GM23338 (cell line): ENCODE measurements around the gene CDC34. TPM values are rescaled to one million over a fixed set of nuclear protein-coding genes. Genes with fewer than 3 reads are reported as not detected.

Source experiments
- ATAC-seq: fragments of 200-7000 bp; cut with Tn5 transposase; 3 replicates; pipeline ENCODE4 v1.9.1; 2020
- DNase-seq: peaks from one replicate; pipeline ENCODE4 v3.0.0-alpha.2; 2015; ENCODE audit warnings: low spot score
- H2AFZ ChIP-seq: fragments of 200-600 bp; sonication (generic); 2 replicates; pipeline ENCODE4 v1.8.0; 2016; ENCODE audit warnings: antibody characterized with exemption, mild to moderate bottlenecking, moderate library complexity
- H3F3A ChIP-seq: fragments of 200-600 bp; sonication (generic); replicated peaks from 2 replicates; pipeline ENCODE4 v1.8.0; 2017; ENCODE audit warnings: antibody characterized with exemption, mixed run types, low read depth
- H3K27ac ChIP-seq: fragments of 200-600 bp; sonication (generic); 2 replicates; pipeline ENCODE4 v1.6.1; 2016; ENCODE audit warnings: low read depth
- H3K27me3 ChIP-seq: fragments of 200-600 bp; sonication (generic); 2 replicates; pipeline ENCODE4 v1.8.0; 2016; ENCODE audit warnings: mild to moderate bottlenecking, mixed run types, moderate library complexity; ENCODE audit not compliant: insufficient read depth
- H3K36me3 ChIP-seq: fragments of 200-600 bp; sonication (generic); 2 replicates; pipeline ENCODE4 v1.8.0; 2016; ENCODE audit warnings: mild to moderate bottlenecking; ENCODE audit not compliant: insufficient read depth
- H3K4me1 ChIP-seq: fragments of 200-600 bp; sonication (generic); 2 replicates; pipeline ENCODE4 v1.8.0; 2016; ENCODE audit warnings: mild to moderate bottlenecking, moderate library complexity; ENCODE audit not compliant: insufficient read depth
- H3K4me2 ChIP-seq: fragments of 200-600 bp; sonication (generic); 2 replicates; pipeline ENCODE4 v1.7.1; 2017; ENCODE audit warnings: mixed run types
- H3K4me3 ChIP-seq: fragments of 200-600 bp; sonication (generic); 2 replicates; pipeline ENCODE4 v1.6.1; 2016; ENCODE audit warnings: mixed run types
- H3K79me2 ChIP-seq: fragments of 200-600 bp; sonication (generic); replicated peaks from 2 replicates; pipeline ENCODE4 v1.8.0; 2017; ENCODE audit warnings: mild to moderate bottlenecking; ENCODE audit not compliant: insufficient read depth
- H3K9me2 ChIP-seq: fragments of 200-600 bp; sonication (generic); 2 replicates; pipeline ENCODE4 v1.8.0; 2017; ENCODE audit not compliant: insufficient read depth
- H4K20me1 ChIP-seq: fragments of 200-600 bp; sonication (generic); replicated peaks from 2 replicates; pipeline ENCODE4 v1.8.0; 2017; ENCODE audit warnings: mild to moderate bottlenecking; ENCODE audit not compliant: insufficient read depth
- H3K27ac Mint-ChIP-seq: 2 replicates; pipeline ENCODE4 v1.8.0; 2020; ENCODE audit warnings: inconsistent platforms, mild to moderate bottlenecking, moderate library complexity, mixed read lengths
- H3K27me3 Mint-ChIP-seq: 3 replicates; pipeline ENCODE4 v1.8.0; 2022; ENCODE audit warnings: low read depth, mild to moderate bottlenecking, moderate library complexity, mixed read lengths, inconsistent platforms; ENCODE audit not compliant: insufficient read depth, poor library complexity
- H3K36me3 Mint-ChIP-seq: 3 replicates; pipeline ENCODE4 v1.8.0; 2021; ENCODE audit warnings: low read depth, mild to moderate bottlenecking, inconsistent platforms, moderate library complexity, mixed read lengths
- H3K4me1 Mint-ChIP-seq: 3 replicates; pipeline ENCODE4 v1.8.0; 2020; ENCODE audit warnings: mild to moderate bottlenecking, inconsistent platforms, mixed read lengths
- H3K4me3 Mint-ChIP-seq: 3 replicates; pipeline ENCODE4 v1.8.0; 2021; ENCODE audit warnings: moderate library complexity, mild to moderate bottlenecking, inconsistent platforms, mixed read lengths
- H3K9me3 Mint-ChIP-seq: 3 replicates; pipeline ENCODE4 v1.8.0; 2020; ENCODE audit warnings: moderate library complexity, mild to moderate bottlenecking, inconsistent platforms, mixed read lengths
- CTCF ChIP-seq, 2 experiments: fragments of 200-600 bp in 1 of 2; sonication (generic) in 1 of 2; conservative IDR thresholded peaks; 2 replicates each; pipeline versions ENCODE4 v1.5.1 to v1.6.1; 2016 to 2017; ENCODE audit warnings: antibody characterized with exemption in 2 of 2, low read depth in 2 of 2, mild to moderate bottlenecking in 2 of 2, moderate library complexity in 1 of 2
- ETS1 ChIP-seq: IDR thresholded peaks from 2 replicates; pipeline ENCODE4 v1.6.1; 2016; ENCODE audit warnings: antibody characterized with exemption
- EZH2 ChIP-seq: fragments of 200-600 bp; sonication (generic); IDR thresholded peaks from one replicate; pipeline ENCODE4 v1.8.0; 2017; ENCODE audit warnings: antibody characterized with exemption, mild to moderate bottlenecking, low read depth; ENCODE audit not compliant: unreplicated experiment
- EZH2phosphoT487 ChIP-seq: fragments of 200-600 bp; sonication (generic); IDR thresholded peaks from one replicate; pipeline ENCODE4 v1.8.1; 2018; ENCODE audit warnings: antibody characterized with exemption; ENCODE audit not compliant: unreplicated experiment
- JUNB ChIP-seq: IDR thresholded peaks from one replicate; pipeline ENCODE4 v1.6.1; 2016; ENCODE audit warnings: antibody characterized with exemption; ENCODE audit not compliant: unreplicated experiment
- POLR2AphosphoS5 ChIP-seq: IDR thresholded peaks from 2 replicates; pipeline ENCODE4 v1.6.1; 2016; ENCODE audit warnings: antibody characterized with exemption, low read depth
- REST ChIP-seq: IDR thresholded peaks from one replicate; pipeline ENCODE4 v1.6.1; 2018; ENCODE audit warnings: antibody characterized with exemption; ENCODE audit not compliant: unreplicated experiment
- STAT1 ChIP-seq: IDR thresholded peaks from one replicate; pipeline ENCODE4 v1.6.1; 2016; ENCODE audit warnings: antibody characterized with exemption; ENCODE audit not compliant: unreplicated experiment
- ZNF114 ChIP-seq: fragments of 250-450 bp; sonication (Bioruptor Pico); IDR thresholded peaks from 2 replicates; pipeline ENCODE4 v1.5.0; 2020; ENCODE audit warnings: mild to moderate bottlenecking, moderate library complexity
- ZNF331 ChIP-seq: fragments of 250-450 bp; sonication (Bioruptor Pico); IDR thresholded peaks from 2 replicates; pipeline ENCODE4 v1.5.0; 2020; ENCODE audit warnings: low read depth, mild to moderate bottlenecking, moderate library complexity
- polyA plus RNA-seq: library from polyadenylated mRNA; unstranded; fragments of >200 nt; fragmentation: Nextera tagmentation; extraction: Ambion mirVana; gene quantifications from 2 replicates; pipeline ENCODE4 v1.2.1, GENCODE V29; 2016
- total RNA-seq: library from RNA; depleted of rRNA; stranded (reverse); fragments of >200 nt; shearing (Covaris generic); gene quantifications from 2 replicates; pipeline ENCODE4 v1.2.3, GENCODE V29; 2014

CDC34 gene
- total and polyA plus RNA-seq, 2 experiments from 2014 or later = 114 to 148 TPM

- H3K9me2 ChIP-seq = no peaks in the 10 kb centered on the region
- H3K4me1 ChIP-seq = no peaks in the 10 kb centered on the region
- no peak for ATAC-seq
- TF ChIP-seq EZH2 = no peak
- TF ChIP-seq JUNB = no peak
- Mint-ChIP-seq H3K36me3 (peaks cover 20% of the 10 kb centered on the region), H3K9me3 (no peaks in the 10 kb centered on the region; the same call in 2 of the 3 replicates), H3K4me1 (no peaks in the 10 kb centered on the region), H3K4me3 (no peak overlapping the region), H3K27me3 (peaks cover 1% of the 10 kb centered on the region), H3K27ac (no peak overlapping the region)
- H3K27me3 ChIP-seq = no peaks in the 10 kb centered on the region
- 0 out of 2 replicates have a peak, but pooled peaks cover 9% of the 10 kb centered on the region for H3F3A ChIP-seq
- no peak overlapping the region for H2AFZ ChIP-seq
- no peak overlapping the region for H3K27ac ChIP-seq
- no peaks in the 10 kb centered on the region; the same call in 1 of the 2 replicates for H3K79me2 ChIP-seq
- no peak for DNase-seq
- no peaks in the 10 kb centered on the region for H3K36me3 ChIP-seq
- no peak overlapping the region for H3K4me2 ChIP-seq
- no peak overlapping the region for H3K4me3 ChIP-seq
- H4K20me1 ChIP-seq = no peaks in the 10 kb centered on the region; the same call in none of the 2 replicates
Measured at GRCh38 chr19:541699-542098, 10.1 kb downstream of the CDC34 start.

- Mint-ChIP-seq H3K9me3 (no peaks in the 10 kb centered on the region; the same call in 2 of the 3 replicates), H3K27me3 (peaks cover under 1% of the 10 kb centered on the region), H3K4me1 (no peaks in the 10 kb centered on the region), H3K36me3 (peaks cover 17% of the 10 kb centered on the region), H3K27ac (no peak overlapping the region), H3K4me3 (no peak overlapping the region)
- Histone ChIP-seq H3K36me3 (no peaks in the 10 kb centered on the region), H4K20me1 (no peaks in the 10 kb centered on the region; the same call in none of the 2 replicates), H3F3A (0 out of 2 replicates have a peak, but pooled peaks cover 9% of the 10 kb centered on the region), H3K4me3 (no peak overlapping the region), H3K79me2 (no peaks in the 10 kb centered on the region; the same call in 1 of the 2 replicates), H2AFZ (no peak overlapping the region), H3K4me1 (no peaks in the 10 kb centered on the region), H3K9me2 (no peaks in the 10 kb centered on the region), H3K27me3 (no peaks in the 10 kb centered on the region), H3K27ac (peak overlapping the region; percentile 50; the same call in 1 of the 2 replicates), H3K4me2 (no peak overlapping the region)
- DNase-seq (no peak), ATAC-seq (no peak; the same call in 2 of the 3 replicates)
- TF ChIP-seq ZNF114 (CRISPR knock-in tag) (no peak), REST (no peak), POLR2AphosphoS5 (no peak), ETS1 (no peak), EZH2 (no peak), EZH2phosphoT487 (no peak), CTCF (conservative IDR thresholded peaks at IDR 0.05; ENCODE audit: low read depth in 2 of 2) (no peak), STAT1 (no peak), JUNB (no peak), ZNF331 (no peak)
Measured at GRCh38 chr19:542173-542866, 10.8 kb downstream of the CDC34 start.
